ENCODE data around the gene GABPB2.

The GABPB2 gene

DNA sequence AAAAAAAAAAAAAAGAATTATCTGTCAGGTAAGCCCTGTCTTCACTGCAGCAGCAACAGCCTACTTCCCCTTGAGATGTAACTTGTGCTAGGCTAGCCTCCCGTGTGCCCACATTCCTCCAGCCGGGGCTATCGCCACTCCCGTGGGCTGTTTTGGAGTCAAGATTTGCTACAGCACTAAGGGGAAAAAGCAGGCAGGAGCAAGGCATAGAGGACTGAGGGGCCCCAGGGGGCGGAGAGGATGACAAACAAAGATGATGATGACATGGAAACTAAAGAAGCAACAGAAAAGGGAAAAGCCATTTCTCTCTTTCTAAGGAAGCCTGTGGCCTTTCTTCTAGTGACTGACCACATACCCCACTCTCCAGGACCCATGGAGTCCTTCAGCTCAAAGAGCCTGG lies 87.8 kb downstream of the GABPB2 start:
- H3K27ac Mint-ChIP-seq = peak overlapping the region; percentile 85
- peaks cover 30% of the 10 kb centered on the region for H3K36me3 Mint-ChIP-seq
- H3K27me3 Mint-ChIP-seq = no peaks in the 10 kb centered on the region
- H3K4me1 Mint-ChIP-seq = peaks cover 45% of the 10 kb centered on the region
- ATAC-seq = no peak
- no peaks in the 10 kb centered on the region for H3K9me3 Mint-ChIP-seq
- peak overlapping the region; percentile 95 for H3K4me3 Mint-ChIP-seq

DNA sequence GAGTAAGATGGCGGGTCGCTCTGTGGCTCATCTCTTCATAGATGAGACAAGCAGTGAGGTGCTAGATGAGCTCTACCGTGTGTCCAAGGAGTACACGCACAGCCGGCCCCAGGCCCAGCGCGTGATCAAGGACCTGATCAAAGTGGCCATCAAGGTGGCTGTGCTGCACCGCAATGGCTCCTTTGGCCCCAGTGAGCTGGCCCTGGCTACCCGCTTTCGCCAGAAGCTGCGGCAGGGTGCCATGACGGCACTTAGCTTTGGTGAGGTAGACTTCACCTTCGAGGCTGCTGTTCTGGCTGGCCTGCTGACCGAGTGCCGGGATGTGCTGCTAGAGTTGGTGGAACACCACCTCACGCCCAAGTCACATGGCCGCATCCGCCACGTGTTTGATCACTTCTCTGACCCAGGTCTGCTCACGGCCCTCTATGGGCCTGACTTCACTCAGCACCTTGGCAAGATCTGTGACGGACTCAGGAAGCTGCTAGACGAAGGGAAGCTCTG lies 88.2 kb downstream of the GABPB2 start:
- no peaks in the 10 kb centered on the region for H3K9me3 Mint-ChIP-seq
- peaks cover 30% of the 10 kb centered on the region for H3K36me3 Mint-ChIP-seq
- ATAC-seq = no peak
- peak overlapping the region; percentile 85 for H3K27ac Mint-ChIP-seq
- no peaks in the 10 kb centered on the region for H3K27me3 Mint-ChIP-seq
- no peak overlapping the region for H3K4me3 Mint-ChIP-seq
- H3K4me1 Mint-ChIP-seq = peaks cover 45% of the 10 kb centered on the region

DNA sequence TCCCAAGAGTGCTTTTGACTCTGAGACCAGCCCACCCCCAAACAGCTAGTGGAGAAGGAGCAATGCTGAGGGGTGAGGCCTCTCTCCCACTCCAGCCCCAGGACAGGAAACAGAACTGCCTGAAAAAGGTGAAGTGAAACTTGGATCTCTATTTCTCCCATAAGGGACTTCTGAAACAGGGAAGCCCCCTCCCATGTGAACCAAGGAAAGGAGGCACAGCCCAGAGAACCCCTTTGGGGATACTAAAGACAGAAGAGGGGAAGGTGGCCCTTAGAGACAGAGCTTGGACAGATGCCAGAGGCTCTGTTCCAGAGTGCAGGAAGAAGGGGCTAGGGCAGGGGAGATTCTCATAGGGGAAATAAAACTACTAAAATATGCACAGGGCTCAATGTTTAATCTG lies 88.8 kb downstream of the GABPB2 start:
- Mint-ChIP-seq H3K36me3 (peaks cover 30% of the 10 kb centered on the region), H3K4me3 (peak overlapping the region; percentile 48), H3K27me3 (no peaks in the 10 kb centered on the region), H3K27ac (peak overlapping the region; percentile 85), H3K9me3 (no peaks in the 10 kb centered on the region), H3K4me1 (peaks cover 48% of the 10 kb centered on the region)
- no peak for ATAC-seq

DNA sequence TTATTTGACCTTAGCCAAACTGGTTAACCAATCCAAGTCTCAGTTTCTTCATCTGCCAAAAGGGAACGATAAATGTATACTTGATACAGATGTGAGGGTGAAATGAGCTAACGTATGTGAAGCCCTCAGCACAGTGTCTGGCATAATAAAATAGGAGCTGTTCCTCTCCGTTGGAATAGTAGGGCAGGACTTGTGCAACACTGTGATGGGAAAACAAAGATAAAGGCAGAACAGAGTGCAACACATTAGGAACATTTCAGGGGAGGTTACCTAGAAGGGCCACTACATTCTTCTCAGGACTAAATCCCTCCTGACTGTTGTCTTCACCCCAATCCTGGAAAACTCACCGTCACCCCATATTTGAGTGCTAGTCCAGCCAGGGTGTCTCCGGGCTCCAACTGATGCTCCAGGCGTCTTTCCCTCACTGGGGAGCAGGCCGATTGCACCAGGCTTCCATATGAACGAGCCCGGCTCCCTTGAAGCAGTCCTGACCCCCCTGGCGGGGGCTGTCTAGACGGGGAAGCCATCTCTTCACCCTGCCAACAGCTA lies 94.2 kb downstream of the GABPB2 start:
- Mint-ChIP-seq H3K4me3 (peak overlapping the region; percentile 73), H3K9me3 (no peaks in the 10 kb centered on the region), H3K4me1 (peaks cover 35% of the 10 kb centered on the region), H3K27me3 (no peaks in the 10 kb centered on the region), H3K36me3 (peaks cover 7% of the 10 kb centered on the region), H3K27ac (peak overlapping the region; percentile 79)
- ATAC-seq = no peak

DNA sequence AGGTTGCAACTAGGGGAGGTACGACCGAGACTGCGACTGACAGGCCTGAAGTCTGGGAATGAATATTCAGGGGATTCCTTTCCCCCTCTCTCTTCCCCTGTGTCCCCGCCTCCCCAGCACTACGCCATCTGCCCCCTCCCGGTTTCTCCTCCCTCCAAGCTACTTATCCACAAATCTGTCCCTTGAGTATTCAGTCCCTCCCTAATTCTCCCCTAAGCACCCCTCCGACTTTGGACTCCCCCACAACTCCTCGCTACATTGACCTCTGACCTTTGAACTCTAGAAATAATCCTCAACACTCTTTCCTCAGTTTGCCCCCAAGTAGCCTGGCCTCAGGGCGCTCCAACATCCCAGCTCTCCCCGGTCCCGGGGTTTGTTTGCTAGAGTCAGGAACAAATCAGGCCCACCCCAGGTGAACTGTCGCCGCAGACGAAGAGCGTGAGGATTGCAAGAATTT lies 94.7 kb downstream of the GABPB2 start:
- H3K4me1 Mint-ChIP-seq = peaks cover 34% of the 10 kb centered on the region

DNA sequence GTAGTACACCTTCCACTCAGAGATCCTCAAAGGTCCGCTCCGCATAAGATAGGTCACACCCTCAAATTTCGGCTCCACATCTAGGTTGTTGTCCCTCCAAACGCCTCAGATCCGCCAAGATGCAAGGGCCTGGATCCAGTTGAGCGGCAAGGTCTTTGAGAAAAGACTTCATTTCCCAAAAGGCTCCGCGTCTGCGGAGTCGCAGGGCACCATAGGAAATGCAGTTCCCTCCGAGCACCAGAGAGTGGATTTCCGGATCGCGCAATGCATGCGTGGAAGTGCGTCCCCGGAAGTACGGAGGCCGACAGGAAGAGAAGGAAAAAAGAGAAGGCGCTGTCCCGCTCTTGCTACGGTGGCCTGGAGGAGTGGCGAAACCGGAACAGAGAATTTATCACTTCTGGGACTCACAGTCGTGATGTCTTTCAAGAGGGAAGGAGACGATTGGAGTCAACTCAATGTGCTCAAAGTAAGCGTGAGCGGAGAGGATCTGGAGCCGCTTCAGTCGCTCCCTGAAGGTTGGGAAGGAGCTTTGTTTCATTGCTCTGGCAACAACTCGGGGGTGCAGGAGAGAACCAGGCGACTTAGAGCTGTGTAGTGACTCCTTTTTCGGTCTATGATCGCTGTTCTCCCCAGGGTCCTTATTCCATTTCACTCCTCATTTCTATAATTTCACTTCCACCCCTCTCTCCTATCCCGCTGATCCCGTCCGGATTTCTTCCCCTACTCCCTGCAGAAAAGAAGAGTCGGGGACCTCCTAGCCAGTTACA lies 95.4 kb downstream of the GABPB2 start, which contains the start of the genes LYSMD1 and SCNM1:
TSS of gene LYSMD1 (minus strand) at position 165 of the 767 bp plus-strand sequence. CDS start 644 bp downstream, outside the sequence.
TSS of gene SCNM1 (plus strand) at position 407 of the 767 bp plus-strand sequence. CDS start at position 416, 9 bp downstream.
- peaks cover 34% of the 10 kb centered on the region for H3K4me1 Mint-ChIP-seq
- H3K27me3 Mint-ChIP-seq = no peaks in the 10 kb centered on the region
- no peaks in the 10 kb centered on the region for H3K9me3 Mint-ChIP-seq
- H3K4me3 Mint-ChIP-seq = peak within 1 kb of the TSS; percentile 73
- peak; percentile 97 for ATAC-seq
- peak within 1 kb of the TSS; percentile 79 for H3K27ac Mint-ChIP-seq
- peaks cover 1% of the 10 kb centered on the region for H3K36me3 Mint-ChIP-seq

More for the DNA sequence above, 94.7 kb downstream of the GABPB2 start:
- Mint-ChIP-seq H3K36me3 (peaks cover 5% of the 10 kb centered on the region), H3K27ac (peak overlapping the region; percentile 79), H3K27me3 (no peaks in the 10 kb centered on the region), H3K4me3 (peak overlapping the region; percentile 73), H3K9me3 (no peaks in the 10 kb centered on the region)
- ATAC-seq = no peak

DNA sequence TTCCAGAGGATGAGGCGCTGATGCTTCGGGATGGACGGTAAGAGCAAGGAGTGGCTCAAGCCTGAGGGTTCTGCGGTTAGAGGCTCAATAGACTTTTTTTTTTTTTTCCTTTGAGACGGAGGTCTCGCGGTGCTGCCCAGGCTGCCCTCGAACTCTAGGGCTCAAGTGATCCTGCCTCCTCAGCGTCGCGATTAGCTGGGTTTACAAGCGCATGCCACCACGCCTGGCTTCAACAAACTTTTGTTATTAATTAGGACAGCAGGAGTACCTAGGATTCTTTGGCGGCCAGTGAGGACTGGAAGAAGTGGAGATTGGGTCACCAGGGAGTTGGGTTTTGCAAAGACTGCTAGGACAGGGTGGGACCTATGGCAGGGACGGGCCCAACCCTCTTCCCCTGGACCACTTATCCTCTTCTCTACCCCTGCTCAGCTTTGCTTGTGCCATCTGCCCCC lies 96.0 kb downstream of the GABPB2 start:
- H3K9me3 Mint-ChIP-seq = no peaks in the 10 kb centered on the region
- H3K4me3 Mint-ChIP-seq = peak overlapping the region; percentile 73
- no peaks in the 10 kb centered on the region for H3K27me3 Mint-ChIP-seq
- H3K4me1 Mint-ChIP-seq = peaks cover 34% of the 10 kb centered on the region
- no peaks in the 10 kb centered on the region for H3K36me3 Mint-ChIP-seq
- ATAC-seq = peak; percentile 24
- peak overlapping the region; percentile 79 for H3K27ac Mint-ChIP-seq

DNA sequence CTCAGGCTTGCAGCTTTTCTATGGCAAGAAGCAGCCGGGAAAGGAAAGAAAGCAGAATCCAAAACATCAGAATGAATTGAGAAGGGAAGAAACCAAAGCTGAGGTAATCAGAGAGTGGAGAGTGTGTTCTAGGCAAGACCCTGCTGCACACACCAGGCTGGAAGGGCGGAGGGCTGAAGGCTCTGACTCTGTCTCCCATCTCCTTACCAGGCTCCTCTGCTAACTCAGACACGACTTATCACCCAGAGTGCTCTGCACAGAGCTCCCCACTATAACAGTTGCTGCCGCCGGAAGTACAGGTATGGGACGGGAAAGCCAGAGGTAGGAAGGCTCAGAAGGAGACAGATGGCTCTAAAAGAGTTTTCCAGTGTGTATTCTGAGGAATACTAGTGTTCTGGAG lies 96.6 kb downstream of the GABPB2 start:
- peak overlapping the region; percentile 73 for H3K4me3 Mint-ChIP-seq
- H3K27me3 Mint-ChIP-seq = no peaks in the 10 kb centered on the region
- no peaks in the 10 kb centered on the region for H3K9me3 Mint-ChIP-seq
- H3K27ac Mint-ChIP-seq = peak overlapping the region; percentile 79
- H3K36me3 Mint-ChIP-seq = no peaks in the 10 kb centered on the region
- peaks cover 34% of the 10 kb centered on the region for H3K4me1 Mint-ChIP-seq
- ATAC-seq = no peak

DNA sequence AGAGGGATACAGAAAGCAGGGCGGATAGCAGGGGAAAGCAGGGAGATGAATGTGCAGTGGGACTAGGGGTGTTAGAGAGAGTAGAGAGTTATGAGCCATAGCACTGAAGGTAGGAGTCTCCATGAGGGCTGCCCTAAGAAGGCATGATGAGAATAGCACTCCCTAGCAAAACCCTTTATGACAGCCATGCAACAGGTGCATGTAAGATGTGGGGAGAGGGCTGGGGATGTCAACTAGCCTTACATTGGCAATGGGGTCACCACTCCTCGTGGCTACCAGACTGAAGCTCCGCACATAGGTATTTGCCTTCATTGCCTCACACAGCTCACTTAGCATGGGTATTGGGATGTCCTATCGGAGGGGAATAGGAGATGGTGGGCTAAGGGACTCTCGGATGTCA lies 100.6 kb downstream of the GABPB2 start:
- H3K4me3 Mint-ChIP-seq = no peak overlapping the region
- no peaks in the 10 kb centered on the region for H3K9me3 Mint-ChIP-seq
- no peaks in the 10 kb centered on the region for H3K27me3 Mint-ChIP-seq
- no peak overlapping the region for H3K27ac Mint-ChIP-seq
- H3K36me3 Mint-ChIP-seq = peaks cover 26% of the 10 kb centered on the region
- peaks cover 14% of the 10 kb centered on the region for H3K4me1 Mint-ChIP-seq
- no peak for ATAC-seq

Data from stimulated activated memory B cell treated with anti-CD40 and anti-IgM and Interleukin-4, amounts not matched to agents 10 μg/mL and 1 μg/mL and 100 μg/mL, for 72 hours (primary cell).